Stimulated activated memory B cell treated with anti-CD40 and anti-IgM and Interleukin-4, amounts not matched to agents 10 μg/mL and 1 μg/mL and 100 μg/mL, for 72 hours (primary cell): ENCODE results near the gene SPATS2L.
A peak's percentile ranks its signal among the peaks of the same experiment; 100 is the strongest.

ENCODE experiments used
- ATAC-seq: fragments of 150-1000 bp; cut with Tn5 transposase; 2 replicates; pipeline ENCODE4 v1.10.0; 2021
- H3K27ac Mint-ChIP-seq: one replicate; pipeline ENCODE4 v1.8.0; 2022; ENCODE audit warnings: mild to moderate bottlenecking, mixed read lengths
- H3K27me3 Mint-ChIP-seq: one replicate; pipeline ENCODE4 v1.8.0; 2022; ENCODE audit warnings: mixed read lengths
- H3K36me3 Mint-ChIP-seq: one replicate; pipeline ENCODE4 v1.8.0; 2022; ENCODE audit warnings: mixed read lengths
- H3K4me1 Mint-ChIP-seq: one replicate; pipeline ENCODE4 v1.8.0; 2022; ENCODE audit warnings: mixed read lengths
- H3K4me3 Mint-ChIP-seq: one replicate; pipeline ENCODE4 v1.8.0; 2022; ENCODE audit warnings: mild to moderate bottlenecking, moderate library complexity, mixed read lengths
- H3K9me3 Mint-ChIP-seq: one replicate; pipeline ENCODE4 v1.8.0; 2022; ENCODE audit warnings: mixed read lengths

The SPATS2L gene

GRCh38 chr2:200278694-200279316 is 27.7 kb upstream of the SPATS2L start:
- no peaks in the 10 kb centered on the region for H3K9me3 Mint-ChIP-seq
- no peaks in the 10 kb centered on the region for H3K4me1 Mint-ChIP-seq
- no peak overlapping the region for H3K27ac Mint-ChIP-seq
- ATAC-seq, result no peak
- peaks cover 28% of the 10 kb centered on the region for H3K27me3 Mint-ChIP-seq
- no peak overlapping the region for H3K4me3 Mint-ChIP-seq
- no peaks in the 10 kb centered on the region for H3K36me3 Mint-ChIP-seq

DNA sequence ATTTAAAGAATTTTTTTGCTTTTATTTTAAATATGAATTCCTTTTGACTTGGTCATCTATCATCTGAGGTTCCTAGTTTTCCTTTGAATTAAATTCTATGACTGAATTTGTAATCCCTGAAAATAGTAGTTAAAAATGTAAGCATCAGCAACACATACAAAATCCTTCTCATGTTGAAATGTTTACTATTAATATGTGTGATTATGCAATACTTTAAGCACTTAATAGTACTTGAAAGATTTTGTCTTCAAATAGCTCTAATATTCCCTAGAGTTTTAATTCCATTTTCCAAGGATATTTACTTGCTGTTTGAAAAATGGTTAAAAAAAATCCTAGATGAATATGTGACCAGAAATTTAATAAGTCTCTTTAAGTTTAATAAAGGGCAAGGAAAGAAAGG is 26.6 kb upstream of the SPATS2L start:
- no peak overlapping the region for H3K27ac Mint-ChIP-seq
- H3K36me3 Mint-ChIP-seq, result no peaks in the 10 kb centered on the region
- H3K9me3 Mint-ChIP-seq, result no peaks in the 10 kb centered on the region
- H3K4me1 Mint-ChIP-seq, result no peaks in the 10 kb centered on the region
- ATAC-seq, result no peak
- H3K4me3 Mint-ChIP-seq, result no peak overlapping the region
- peaks cover 38% of the 10 kb centered on the region for H3K27me3 Mint-ChIP-seq

DNA sequence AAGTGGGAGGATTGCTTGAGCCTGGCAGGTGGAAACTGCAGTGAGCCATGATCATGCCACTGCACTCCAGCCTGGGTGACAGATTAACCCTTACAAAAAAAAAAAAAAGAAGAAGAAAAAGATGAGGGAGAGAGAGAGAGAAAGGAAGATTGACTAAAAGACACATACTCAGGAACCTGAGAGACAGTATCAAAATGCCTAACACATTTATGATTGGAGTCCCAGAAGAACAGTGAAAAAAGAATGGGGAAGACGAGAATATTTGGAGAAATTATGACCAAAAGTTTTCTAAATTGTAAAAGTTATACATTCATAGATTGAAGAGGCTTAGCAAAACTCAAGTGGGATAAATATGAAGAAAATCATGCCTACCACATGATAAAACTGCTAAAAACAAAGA is 19.9 kb upstream of the SPATS2L start:
- peaks cover 5% of the 10 kb centered on the region for H3K9me3 Mint-ChIP-seq
- H3K4me3 Mint-ChIP-seq, result no peak overlapping the region
- peaks cover 54% of the 10 kb centered on the region for H3K27me3 Mint-ChIP-seq
- H3K27ac Mint-ChIP-seq, result no peak overlapping the region
- ATAC-seq, result no peak
- no peaks in the 10 kb centered on the region for H3K36me3 Mint-ChIP-seq
- H3K4me1 Mint-ChIP-seq, result no peaks in the 10 kb centered on the region

DNA sequence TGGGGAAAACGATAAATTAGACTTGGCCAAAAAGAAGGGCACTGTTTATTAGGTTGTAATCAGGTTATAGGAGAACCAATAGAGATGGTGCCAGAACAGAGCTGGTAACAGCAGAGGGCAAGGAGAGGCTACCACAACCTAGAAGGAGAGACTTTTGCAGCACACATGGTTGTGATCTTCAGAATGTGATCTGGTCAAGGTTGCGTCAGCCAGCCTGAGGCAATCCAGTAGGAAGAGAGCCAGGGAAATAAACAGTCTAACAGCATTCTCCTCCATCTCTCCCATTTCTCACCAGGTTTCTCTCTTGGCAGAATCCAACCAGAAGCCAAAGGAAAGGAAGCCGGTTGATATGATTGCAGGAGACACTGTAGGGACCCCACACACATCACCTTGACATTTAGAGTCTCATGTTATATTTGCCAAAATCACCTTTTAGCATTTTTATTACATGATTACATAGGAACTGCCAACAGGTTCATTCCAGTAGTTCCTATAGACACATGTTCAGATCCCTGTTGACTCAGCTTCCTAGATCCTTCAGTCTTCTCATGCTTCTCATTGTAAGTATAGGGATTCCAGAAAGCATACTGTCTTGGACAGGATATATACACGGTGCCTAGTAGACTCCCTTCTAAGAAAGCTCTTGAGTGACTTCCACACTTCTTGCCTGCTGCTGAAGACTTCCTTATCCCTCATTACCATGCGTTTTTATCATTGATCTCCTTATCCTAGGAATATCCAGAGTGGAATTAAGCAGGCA is 17.6 kb upstream of the SPATS2L start:
- Mint-ChIP-seq H3K27ac (no peak overlapping the region), H3K4me1 (no peaks in the 10 kb centered on the region)

GRCh38 chr2:200296118-200296517 is 10.4 kb upstream of the SPATS2L start:
- Mint-ChIP-seq H3K4me1 (no peaks in the 10 kb centered on the region), H3K27ac (no peak overlapping the region), H3K27me3 (no peaks in the 10 kb centered on the region), H3K36me3 (no peaks in the 10 kb centered on the region), H3K4me3 (no peak overlapping the region), H3K9me3 (no peaks in the 10 kb centered on the region)
- no peak for ATAC-seq

More for the DNA sequence above, 17.6 kb upstream of the SPATS2L start:
- Mint-ChIP-seq H3K27me3 (peaks cover 35% of the 10 kb centered on the region), H3K4me3 (no peak overlapping the region), H3K36me3 (no peaks in the 10 kb centered on the region), H3K9me3 (peaks cover 5% of the 10 kb centered on the region)
- ATAC-seq, result no peak

DNA sequence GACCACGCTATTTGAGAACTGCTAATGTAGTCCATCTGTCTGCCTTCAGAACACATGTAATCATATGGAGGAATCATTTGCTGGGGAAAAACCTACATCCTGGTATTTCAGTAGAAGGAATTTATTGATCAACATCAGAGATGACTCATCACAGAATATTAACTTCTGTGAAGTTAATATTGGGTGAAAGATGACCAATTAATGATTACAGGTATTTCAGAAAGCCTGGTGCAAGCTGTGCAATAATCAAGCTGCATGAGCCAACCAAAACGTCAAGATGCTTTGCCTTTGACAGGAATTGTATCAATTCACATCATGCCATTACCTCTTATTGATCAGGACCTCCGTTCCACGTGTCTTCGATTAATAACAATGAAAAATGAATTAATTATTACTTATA is 9.4 kb upstream of the SPATS2L start:
- no peaks in the 10 kb centered on the region for H3K27me3 Mint-ChIP-seq
- H3K4me1 Mint-ChIP-seq, result no peaks in the 10 kb centered on the region
- no peak overlapping the region for H3K27ac Mint-ChIP-seq
- no peaks in the 10 kb centered on the region for H3K36me3 Mint-ChIP-seq
- ATAC-seq, result no peak
- H3K4me3 Mint-ChIP-seq, result no peak overlapping the region
- H3K9me3 Mint-ChIP-seq, result no peaks in the 10 kb centered on the region

DNA sequence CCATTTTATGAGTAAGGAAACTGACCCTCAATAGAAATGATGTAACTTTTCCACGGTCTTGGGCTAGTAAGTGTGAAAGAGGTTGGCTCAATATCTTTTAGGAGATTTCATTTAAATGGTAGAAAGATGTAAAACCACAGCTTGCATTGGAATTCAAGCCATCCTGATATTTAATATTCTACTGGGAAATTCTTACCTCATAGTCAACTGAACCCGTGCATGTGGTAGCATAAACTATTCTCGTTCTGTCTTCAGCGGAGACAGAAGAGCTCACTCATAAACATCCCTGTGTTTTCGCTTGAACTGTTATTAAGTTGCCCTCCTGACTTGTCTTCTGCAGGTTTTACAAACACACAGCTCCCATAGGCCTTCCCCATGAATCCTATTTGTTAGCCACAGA is 8.5 kb upstream of the SPATS2L start:
- Mint-ChIP-seq H3K27ac (no peak overlapping the region), H3K4me3 (no peak overlapping the region), H3K4me1 (no peaks in the 10 kb centered on the region), H3K27me3 (no peaks in the 10 kb centered on the region), H3K36me3 (no peaks in the 10 kb centered on the region), H3K9me3 (no peaks in the 10 kb centered on the region)
- ATAC-seq, result no peak

- H3K27me3 Mint-ChIP-seq, result no peaks in the 10 kb centered on the region
- no peak overlapping the region for H3K4me3 Mint-ChIP-seq
- H3K36me3 Mint-ChIP-seq, result no peaks in the 10 kb centered on the region
- no peak overlapping the region for H3K27ac Mint-ChIP-seq
- H3K9me3 Mint-ChIP-seq, result no peaks in the 10 kb centered on the region
- no peaks in the 10 kb centered on the region for H3K4me1 Mint-ChIP-seq
- no peak for ATAC-seq
Measured at GRCh38 chr2:200298816-200299215, 7.7 kb upstream of the SPATS2L start.

DNA sequence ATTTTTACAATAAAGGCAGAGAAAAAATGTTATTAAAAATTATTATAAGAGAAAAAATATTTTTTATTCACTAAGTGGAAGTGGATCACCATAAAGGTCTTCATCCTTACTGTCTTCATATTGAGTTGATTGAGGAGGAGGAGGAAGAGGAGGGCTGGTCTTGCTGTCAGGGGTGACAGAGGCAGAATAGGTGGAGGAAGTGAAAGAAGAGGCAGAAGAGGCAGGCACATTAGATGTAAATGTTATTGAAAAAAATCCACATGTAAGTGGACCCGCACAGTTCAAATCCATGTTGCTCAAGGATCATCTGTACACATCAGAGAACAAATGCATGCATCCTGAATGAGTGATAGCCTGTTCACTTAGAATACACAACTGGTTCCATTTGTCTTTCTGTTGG is 6.4 kb upstream of the SPATS2L start:
- H3K4me3 Mint-ChIP-seq, result no peak overlapping the region
- no peaks in the 10 kb centered on the region for H3K9me3 Mint-ChIP-seq
- H3K27ac Mint-ChIP-seq, result no peak overlapping the region
- no peaks in the 10 kb centered on the region for H3K36me3 Mint-ChIP-seq
- no peak for ATAC-seq
- H3K27me3 Mint-ChIP-seq, result peaks cover 11% of the 10 kb centered on the region
- H3K4me1 Mint-ChIP-seq, result no peaks in the 10 kb centered on the region

- H3K4me1 Mint-ChIP-seq, result peaks cover 3% of the 10 kb centered on the region
- no peak overlapping the region for H3K27ac Mint-ChIP-seq
- H3K4me3 Mint-ChIP-seq, result no peak overlapping the region
- peaks cover 18% of the 10 kb centered on the region for H3K27me3 Mint-ChIP-seq
- H3K9me3 Mint-ChIP-seq, result no peaks in the 10 kb centered on the region
- no peak for ATAC-seq
- H3K36me3 Mint-ChIP-seq, result no peaks in the 10 kb centered on the region
Measured at GRCh38 chr2:200300638-200301314, 5.7 kb upstream of the SPATS2L start.

DNA sequence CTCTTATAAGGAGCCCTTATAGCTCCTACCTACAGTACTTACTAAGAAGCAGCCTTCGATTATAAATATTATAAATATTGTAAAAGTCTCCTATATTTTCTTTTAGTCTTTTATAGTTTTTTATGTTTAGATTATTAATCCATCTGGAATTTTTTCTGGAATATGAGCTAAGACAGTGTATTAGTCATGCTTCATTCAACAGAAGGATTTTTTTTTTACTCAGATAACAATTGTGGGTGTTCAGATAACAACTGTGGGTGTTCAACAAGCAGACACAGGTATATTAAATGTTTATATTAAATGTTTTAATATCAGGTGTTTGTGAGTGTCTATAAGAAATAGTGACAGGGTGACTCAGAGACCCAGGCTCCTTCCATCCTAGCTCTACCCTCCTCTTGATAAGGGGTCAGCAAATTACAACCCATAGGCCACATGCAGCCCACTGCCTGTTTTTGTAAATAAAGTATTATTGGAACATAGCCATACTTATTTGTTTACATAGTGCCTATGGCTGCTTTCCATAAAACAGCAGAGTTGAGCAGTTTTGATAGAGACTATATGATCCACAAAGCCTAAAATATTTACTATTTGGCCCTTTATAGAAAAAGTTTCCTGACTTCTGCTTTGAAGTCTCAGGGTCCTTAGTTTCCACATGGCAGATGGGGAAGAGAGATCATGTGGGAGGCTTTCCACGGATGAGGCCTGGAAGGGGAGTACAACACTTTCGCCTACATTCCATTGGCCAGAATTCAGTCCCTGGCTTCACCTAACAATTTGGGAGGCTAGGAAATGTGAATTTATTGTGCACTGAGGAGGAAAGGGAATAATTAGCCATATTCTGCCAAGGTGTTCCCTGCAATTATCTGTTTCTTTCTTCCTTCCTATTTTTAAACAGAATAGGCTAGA is 4.3 kb upstream of the SPATS2L start:
- H3K27ac Mint-ChIP-seq, result no peak overlapping the region
- H3K4me3 Mint-ChIP-seq, result no peak overlapping the region
- ATAC-seq, result no peak
- H3K9me3 Mint-ChIP-seq, result no peaks in the 10 kb centered on the region
- peaks cover 10% of the 10 kb centered on the region for H3K4me1 Mint-ChIP-seq
- no peaks in the 10 kb centered on the region for H3K36me3 Mint-ChIP-seq
- H3K27me3 Mint-ChIP-seq, result peaks cover 27% of the 10 kb centered on the region

DNA sequence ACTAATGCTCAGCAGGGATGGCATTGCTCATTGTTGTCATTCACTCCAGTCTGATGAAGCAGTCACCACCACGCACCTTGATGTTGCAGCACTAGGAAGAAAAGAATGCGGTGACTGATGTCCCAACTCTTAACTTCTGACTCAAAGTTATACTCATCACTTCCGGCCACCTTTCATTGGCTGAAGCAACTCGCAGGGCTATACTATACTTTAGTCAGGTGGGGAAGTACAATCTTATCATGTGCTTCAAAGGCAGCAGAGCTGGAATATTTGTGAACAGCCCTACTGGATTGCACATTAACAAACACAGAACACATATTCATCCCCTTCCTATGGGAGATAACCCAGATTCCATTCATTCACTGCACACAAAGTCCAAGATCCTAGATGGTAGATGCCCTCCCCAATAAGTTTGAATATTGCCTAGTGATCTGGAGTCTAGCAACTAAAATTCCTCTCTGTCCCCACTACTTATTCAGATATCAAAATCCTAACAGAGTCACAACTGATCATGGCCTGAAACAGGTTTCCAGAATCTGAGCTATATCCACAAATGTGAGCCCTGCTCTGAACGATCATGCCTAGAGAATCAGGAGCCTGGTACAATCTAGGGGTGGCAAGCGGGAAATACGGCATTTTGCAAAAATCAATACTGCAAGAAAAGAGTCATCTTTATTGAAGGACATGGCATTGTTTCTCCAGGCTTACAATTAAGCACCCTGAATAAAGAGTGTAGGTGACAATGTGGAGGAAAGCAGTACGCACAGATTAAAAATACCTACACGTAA is 3.4 kb upstream of the SPATS2L start:
- Mint-ChIP-seq H3K27ac (no peak overlapping the region), H3K27me3 (peaks cover 27% of the 10 kb centered on the region)
- no peak for ATAC-seq

DNA sequence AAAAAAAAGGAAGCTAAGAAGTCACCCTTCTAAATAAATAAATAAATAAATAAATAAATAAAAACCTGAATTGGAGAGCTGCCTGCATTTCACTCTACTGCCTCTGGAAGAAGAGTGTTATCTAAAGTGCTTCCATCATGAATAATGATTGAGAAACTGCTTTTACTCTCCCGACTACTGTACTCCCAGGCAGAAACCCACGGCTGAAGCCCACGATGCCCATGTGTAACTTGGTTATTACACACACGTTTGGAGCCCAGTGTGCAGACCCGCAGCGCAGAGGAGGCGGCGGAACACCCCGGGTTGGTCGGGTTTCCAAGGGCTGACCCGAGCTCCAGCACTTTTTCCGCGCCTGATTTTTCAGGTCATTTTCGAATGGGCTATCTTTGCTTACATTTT is 697 bp upstream of the SPATS2L start:
- H3K4me3 Mint-ChIP-seq, result peak overlapping the region; percentile 80
- H3K27ac Mint-ChIP-seq, result peak overlapping the region; percentile 38
- H3K36me3 Mint-ChIP-seq, result no peaks in the 10 kb centered on the region
- no peaks in the 10 kb centered on the region for H3K9me3 Mint-ChIP-seq
- H3K27me3 Mint-ChIP-seq, result peaks cover 36% of the 10 kb centered on the region
- no peak for ATAC-seq
- H3K4me1 Mint-ChIP-seq, result peaks cover 10% of the 10 kb centered on the region

More for the DNA sequence above, 3.4 kb upstream of the SPATS2L start:
- no peak overlapping the region for H3K4me3 Mint-ChIP-seq
- H3K9me3 Mint-ChIP-seq, result no peaks in the 10 kb centered on the region
- no peaks in the 10 kb centered on the region for H3K36me3 Mint-ChIP-seq
- peaks cover 10% of the 10 kb centered on the region for H3K4me1 Mint-ChIP-seq

- H3K9me3 Mint-ChIP-seq, result no peaks in the 10 kb centered on the region
- H3K36me3 Mint-ChIP-seq, result no peaks in the 10 kb centered on the region
- H3K27ac Mint-ChIP-seq, result no peak overlapping the region
- peaks cover 10% of the 10 kb centered on the region for H3K4me1 Mint-ChIP-seq
- H3K27me3 Mint-ChIP-seq, result peaks cover 48% of the 10 kb centered on the region
- H3K4me3 Mint-ChIP-seq, result peak overlapping the region; percentile 35
- ATAC-seq, result peak; percentile 56
Measured at GRCh38 chr2:200306931-200307723, 634 bp downstream of the SPATS2L start.
